ENCODE results near the gene C19orf67. TPM values are rescaled to one million over a fixed set of nuclear protein-coding genes. Genes with fewer than 3 reads are reported as not detected.

The C19orf67 gene
- total RNA-seq, 1 donor from 2014 or later = 0.13 TPM

DNA sequence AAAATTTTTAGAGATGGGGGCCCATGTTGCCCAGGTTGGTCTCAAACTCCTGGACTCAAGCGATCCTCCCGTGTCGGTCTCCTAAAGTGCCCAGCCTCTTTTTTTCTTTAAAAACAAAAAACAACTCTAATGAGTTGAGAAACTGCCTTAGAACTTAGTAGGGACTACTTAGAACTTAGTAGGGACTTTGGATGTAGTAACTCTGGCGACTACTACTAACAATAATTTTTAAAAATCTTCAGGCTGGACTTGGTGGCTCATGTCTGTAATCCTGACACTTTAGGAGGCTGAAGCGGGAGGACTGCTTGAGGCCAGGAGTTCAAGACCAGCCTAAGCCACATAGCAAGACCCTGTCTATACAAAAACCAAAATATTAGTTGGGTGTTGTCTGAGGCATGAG lies 515 bp upstream of the C19orf67 start:
- no peak for DNase-seq (ENCODE audit: low read depth, low spot score)

DNA sequence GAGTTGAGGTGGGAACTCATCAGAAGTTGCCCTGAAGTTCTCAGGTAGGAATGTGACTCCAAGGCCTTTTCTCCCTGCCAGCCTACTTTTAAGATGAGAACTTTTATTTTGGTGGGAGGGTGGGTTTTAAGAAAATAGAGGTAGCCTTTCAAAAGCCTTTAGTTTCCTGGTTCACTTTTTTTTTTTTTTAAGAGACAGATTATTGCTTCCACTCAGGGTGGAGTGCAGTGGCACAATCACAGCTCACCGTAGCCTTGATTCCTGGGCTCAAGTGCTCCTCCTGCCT lies 3.0 kb downstream of the C19orf67 start:
- DNase-seq (ENCODE audit: low read depth, low spot score) = no peak

DNA sequence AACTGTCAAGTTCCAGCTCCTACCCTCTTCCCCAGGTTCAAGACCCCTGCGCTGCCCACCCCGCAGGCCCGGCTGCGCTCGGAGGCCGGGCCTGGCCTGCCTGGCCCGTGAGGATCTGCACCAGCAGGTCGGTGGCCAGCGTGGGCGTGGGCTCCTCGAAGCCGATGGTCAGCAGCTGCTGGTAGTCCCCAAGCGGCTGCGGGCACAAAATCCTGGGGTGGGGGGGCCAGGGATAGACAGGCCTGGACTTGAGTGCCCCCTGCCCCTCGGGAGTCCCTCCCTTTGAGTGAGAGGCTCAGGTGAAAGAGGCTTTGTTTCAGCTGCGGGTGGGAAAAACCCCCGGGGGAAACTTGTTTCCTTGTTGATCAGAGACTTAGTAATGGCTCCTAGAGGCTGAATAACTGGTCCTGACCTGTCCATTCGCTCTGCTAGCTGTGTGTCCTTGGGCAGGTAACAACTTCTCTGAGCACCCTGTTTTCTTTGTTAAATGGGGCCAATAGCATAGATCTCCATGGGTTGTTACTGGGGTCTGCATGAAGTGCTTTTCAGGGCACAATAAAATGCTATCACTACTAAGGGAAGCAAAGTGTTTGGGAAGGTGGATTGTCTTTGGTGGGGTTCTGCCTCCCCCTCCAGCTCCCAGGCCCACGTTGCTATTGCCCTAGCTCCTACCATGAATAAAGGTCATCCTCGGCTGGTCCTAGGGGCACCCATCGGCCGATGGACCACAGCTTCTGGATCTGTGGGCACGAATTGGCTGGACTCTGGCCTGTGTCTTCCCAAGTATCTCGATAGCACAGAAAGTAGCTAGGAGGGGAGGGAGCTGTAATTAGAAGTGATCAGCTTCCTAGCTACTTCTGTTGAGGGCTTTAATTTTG lies 3.5 kb downstream of the C19orf67 start:
- DNase-seq (ENCODE audit: low read depth, low spot score) = no peak

DNA sequence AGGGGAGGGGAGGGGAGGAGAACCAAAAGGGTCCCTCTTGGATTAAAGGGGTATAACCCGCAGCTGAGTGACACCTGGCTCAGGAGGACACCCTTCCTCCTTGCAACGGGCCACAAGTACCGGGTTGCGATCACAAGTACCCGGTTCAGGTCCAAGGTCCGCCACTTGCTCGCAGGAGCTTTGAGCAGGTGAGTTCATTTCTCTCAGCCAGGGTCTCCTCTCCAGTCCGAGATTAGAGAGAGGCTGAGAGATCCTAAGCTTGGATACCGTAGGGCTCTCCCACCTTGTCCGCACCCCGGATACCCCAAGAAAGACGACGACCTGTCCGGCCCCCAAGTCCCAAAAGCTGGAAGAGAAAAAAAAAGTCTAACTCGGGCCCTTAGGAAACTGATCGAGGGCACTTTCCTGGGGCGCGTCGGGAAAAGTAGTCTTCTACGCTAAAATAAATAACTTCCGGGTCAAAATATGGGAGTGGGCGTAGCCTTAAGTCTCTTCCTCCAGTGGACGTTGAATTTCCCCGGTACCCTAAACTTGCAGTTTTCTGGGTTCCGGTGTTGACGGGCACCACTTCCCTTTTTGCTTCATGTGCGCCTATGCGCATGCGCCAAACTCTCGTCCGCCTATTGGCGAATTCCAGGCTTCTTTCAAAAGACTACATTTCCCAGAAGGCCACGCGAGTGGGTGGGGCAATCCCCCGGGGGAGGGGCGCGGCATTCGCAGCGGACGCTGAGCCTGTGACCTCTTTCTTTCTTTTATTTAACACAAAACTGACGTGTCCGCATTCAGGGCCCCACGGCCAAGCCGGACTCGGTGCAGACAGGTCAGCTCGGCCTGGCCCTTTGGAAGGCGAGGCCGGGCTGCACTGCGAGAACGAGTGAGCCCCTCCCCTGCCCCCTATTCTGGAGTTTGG lies 4.4 kb downstream of the C19orf67 start:
- DNase-seq (ENCODE audit: low read depth, low spot score) = peak; percentile 97

DNA sequence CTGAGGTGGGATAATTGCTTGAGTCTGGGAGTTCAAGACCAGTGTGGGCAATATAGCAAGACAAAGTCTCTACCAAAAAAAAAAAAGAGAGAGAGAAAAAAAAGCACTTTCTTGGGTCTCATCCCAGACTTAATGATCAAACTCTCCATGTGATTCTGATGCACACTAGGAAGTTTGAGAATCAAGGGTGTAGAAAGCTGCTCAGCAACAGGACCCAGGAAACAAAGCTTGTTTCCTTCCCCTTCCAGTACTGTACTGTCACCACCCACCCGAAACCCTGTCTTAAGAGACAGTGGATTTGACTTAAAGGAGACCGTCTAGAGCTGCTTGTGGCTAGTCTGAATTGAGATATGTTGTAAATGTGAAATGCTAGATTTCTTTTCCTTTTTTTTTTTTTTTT lies 7.2 kb downstream of the C19orf67 start:
- no peak for DNase-seq (ENCODE audit: low read depth, low spot score)

DNA sequence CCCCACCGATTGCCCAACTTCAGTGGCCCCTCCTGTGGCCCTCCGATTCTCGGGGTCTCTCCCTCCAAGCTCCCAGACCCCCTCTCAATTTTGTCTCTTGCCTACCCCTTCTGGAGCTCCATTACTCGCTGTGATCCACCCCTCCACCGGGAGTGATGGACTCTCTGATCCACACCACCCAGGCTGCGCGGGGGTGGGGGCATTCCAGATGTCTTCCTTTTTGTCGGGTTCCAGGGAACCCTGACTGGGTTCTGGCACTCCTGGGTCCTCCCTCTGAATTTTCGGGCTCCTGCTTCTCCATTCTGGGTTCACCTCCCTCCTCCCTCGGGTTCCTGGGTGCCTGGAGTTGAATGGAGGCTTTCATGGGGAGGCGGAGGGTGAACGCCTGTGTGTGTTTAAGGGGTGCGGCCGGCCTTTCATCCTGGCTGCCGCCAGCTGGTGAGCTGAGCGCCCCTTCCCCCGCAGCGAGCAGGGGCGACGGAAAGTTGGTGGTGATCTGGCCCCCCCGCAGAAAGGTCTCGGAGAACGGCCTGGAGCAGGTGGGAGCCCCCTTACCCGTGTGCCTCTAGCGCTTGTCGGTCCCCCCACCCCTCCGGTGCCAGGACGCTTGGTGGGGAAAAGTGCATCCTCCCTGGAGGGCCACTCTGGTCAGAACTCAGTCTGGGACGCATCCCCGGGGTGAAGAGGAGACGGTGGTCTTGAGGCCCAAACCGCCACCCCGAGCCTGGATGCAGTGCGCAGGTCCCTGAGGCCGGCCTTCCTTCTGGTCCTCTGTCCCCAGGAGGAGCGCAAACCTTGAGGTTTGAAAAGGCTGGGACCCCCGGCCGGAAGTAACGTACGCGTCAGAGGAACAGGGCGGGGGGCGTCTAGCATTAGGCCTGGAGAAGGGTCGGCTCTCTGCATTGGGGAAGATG lies 11.4 kb downstream of the C19orf67 start:
- no peak for DNase-seq (ENCODE audit: low read depth, low spot score)

DNA sequence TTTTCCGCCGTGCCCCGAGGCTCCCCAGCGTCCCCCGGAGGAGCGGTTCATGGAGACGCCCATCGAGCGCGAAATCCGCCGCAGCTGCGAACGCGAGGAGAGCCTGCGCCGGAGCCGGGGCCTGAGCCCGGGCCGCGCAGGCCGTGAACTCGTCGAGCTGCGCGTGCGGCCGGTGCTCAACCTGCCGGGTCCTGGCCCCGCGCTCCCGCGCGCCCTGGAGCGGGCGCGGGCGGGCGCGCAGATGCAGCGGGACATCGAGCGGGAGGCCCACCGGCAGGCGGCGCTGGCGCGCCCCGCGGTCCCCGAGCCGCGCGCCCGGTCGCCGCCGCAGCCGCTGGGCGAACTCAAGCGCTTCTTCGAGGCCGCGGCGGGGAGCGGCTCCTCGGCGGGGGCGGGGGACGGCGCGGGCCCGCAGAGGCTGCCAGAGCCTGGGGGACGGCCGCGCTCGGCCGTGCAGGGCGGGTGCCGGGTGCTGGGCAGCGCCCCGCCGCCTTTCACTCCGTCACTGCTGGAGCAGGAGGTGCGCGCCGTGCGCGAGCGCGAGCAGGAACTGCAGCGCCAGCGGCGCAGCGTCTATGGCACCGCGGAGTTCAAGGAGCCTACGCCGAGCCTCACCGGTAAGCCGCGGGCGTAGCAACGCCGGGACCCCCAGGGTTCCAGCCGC lies 12.2 kb downstream of the C19orf67 start:
- DNase-seq (ENCODE audit: low read depth, low spot score) = no peak

DNA sequence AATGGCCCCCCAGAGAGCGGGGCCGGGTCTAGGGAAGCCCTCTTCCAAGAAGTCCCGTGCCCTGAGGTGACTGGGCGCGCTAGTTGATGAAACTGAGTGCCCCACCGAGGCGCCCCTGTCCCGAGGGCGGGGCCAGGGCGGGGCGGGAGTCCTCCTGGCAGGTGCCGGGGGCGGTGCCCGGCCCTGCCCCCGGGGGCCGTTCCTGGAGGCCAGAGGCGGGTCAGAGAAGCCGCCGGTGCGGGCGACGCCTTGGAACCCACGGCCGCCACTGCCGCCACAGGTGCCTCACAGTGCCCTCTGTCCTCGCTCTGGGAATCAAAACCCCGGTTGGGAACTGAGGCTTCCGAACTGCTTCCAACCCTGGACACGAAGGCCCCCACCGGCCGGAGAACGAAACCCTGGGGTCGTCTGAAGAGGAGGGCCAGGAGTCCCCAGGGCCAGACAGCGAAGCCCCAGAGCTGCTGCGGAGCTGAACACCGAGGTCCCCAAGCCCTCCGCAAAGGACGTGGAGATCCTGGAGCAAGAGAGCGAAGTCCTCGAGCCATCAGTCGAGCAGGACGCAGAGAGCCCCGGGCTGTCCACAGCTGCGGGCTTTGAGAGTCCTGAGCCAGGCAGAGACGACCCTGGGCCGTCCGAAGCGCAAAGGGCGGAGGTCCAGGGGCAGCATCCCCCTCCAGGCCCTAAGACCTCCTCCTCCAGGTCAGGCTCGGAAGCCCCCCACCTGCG lies 12.9 kb downstream of the C19orf67 start, which contains the start of gene MISP3:
Gene MISP3 (plus strand): TSS at position 252 of the 726 bp plus-strand sequence. CDS start 524 bp downstream, outside the sequence.
- no peak for DNase-seq (ENCODE audit: low read depth, low spot score)

DNA sequence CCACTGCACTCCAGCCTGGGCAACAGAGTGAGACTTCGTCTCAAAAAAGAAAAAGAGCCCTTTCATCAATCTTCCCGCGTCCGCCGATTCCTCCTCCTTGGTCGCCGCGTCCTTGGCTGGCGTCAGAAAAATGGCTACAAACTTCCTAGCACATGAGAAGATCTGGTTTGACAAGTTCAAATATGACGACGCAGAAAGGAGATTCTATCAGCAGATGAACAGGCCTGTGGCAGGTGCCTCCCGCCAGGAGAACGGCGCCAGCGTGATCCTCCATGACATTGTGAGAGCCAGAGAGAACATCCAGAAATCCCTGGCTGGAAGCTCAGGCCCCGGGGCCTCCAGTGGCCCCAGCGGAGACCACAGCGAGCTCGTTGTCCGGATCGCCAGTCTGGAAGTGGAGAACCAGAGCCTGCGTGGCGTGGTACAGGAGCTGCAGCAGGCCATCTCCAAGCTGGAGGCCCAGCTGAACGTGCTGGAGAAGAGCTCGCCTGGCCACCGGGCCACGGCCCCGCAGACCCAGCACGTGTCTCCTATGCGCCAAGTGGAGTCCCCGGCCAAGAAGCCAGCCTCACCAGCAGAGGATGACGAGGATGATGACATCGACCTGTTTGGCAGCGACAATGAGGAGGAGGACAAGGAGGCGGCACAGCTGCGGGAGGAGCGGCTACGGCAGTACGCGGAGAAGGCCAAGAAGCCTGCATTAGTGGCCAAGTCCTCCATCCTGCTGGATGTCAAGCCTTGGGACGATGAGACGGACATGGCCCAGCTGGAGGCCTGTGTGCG lies 15.1 kb downstream of the C19orf67 start:
- DNase-seq (ENCODE audit: low read depth, low spot score) = no peak

DNA sequence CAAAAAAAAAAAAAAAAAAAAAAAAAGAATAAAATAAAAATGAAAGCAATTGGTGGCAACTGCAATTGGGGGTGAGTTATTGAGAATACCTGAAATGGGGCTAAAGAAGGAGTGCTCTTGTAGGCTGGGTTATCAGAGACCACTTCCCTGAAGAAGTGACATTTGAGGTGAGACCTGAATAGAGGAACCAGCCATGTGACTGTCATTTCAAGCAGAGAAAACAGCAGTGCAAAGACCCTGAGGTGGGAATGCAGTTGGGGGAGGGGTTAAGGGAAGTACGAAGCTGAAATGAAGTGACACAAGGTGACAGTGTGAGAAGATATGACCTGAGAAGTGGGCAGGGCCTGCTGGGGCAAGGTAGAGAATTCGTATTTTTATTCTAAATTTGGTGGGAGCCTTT lies 19.4 kb downstream of the C19orf67 start:
- no peak for DNase-seq (ENCODE audit: low read depth, low spot score)

DNA sequence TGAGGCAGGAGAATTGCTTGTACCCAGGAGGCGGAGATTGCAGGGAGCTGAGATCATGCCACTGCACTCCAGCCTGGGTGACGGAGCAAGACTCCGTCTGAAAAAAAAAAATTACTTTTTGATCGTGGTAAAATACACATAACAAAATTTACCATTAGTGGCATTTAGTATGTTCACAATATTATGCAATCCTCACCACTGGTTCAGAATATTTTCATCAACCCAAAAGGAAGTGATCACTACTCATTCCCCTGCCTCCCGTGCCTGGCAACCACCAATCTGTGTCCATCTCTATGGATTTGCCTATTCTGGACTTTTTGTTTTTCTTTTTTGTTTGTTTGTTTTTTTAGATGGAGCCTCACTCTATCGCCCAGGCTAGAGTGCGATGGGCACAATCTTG lies 22.5 kb downstream of the C19orf67 start:
- no peak for DNase-seq (ENCODE audit: low read depth, low spot score)

DNA sequence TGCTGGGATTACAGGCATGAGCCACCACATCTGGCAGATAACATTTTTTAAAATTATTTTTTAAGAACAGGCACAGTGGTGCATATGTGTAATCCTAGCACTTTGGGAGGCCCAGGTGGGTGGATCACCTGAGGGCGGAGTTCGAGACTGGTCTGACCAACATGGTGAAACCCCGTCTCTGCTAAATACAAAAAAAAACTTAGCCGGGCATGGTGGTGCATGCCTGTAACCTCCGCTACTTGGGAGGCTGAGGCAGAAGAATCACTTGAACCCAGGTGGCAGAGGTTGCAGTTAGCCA lies 23.1 kb downstream of the C19orf67 start:
- no peak for DNase-seq (ENCODE audit: low read depth, low spot score)

DNA sequence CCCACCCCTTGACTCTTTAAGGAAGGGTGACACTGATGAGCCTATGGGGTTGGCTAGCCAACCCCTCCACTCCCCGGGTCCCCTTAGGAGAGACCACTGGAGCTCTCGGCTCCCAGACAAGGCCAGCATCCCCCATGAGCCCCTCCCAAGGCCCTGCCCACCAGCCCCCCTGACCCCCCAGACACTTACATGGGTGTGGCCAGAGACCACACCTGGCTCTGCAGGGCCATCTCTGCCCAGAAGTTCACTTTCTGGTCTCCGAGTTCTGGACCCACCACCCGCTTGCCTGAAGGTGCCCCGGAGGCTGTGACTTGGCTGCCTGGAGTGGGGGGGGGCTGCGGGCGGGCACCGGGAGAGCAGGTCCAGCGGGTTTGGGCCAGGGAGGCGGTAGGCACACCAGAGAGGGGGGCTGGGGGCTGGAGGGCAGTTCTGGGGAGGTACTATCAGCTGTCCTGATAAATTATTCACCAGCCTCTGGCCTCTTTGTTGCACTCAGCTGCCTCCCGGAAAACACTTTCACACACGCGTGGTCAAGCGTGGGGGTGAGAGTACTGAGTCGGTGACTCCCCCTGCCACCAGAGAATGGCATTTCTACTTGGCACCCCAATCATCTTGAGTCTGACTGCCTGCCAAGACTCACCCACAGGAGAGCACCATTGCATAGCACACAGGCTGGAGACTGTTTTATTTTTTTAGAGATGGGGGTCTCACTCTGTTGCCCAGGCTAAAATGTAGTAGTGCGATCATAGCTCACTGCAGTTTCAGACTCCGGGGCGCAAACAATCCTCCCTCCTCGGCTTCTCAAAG lies 23.6 kb downstream of the C19orf67 start, which contains the start of gene PALM3:
Gene PALM3 (minus strand): TSS at position 326 of the 807 bp plus-strand sequence. CDS start 96 bp downstream, at position 230.
- no peak for DNase-seq (ENCODE audit: low read depth, low spot score)

DNA sequence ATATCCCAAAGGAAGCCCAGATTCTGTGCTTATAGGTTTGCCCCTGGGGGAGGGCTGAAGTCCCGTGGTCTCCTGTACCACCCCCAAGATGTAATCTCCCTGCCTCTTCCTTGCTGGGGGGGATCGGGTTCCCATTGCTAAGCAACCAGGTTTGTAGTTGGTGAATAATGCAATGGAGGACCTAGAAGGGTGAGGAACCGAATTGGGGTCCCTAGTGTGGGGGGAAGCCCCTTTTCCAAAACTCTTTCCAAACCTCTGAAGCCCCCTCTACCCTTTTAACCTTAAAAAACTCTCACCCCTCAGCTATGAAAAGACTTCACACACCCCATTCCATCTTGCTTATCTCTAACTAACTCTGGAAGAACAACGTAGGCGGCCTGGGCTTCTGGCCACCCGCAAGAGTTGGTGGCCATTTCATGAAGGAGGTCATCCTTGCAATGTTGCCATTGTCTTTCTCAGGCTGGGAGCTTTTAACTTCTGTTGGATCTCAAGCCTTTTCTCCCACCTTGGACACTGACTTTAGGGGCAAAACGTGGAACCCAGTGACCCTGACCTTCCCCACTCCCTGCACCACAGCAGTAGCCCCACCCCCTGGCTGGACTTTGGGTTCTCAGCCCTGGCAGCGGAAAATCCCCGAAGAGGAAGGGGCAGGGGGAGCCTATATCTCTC lies 24.4 kb downstream of the C19orf67 start:
- DNase-seq (ENCODE audit: low read depth, low spot score) = no peak

DNA sequence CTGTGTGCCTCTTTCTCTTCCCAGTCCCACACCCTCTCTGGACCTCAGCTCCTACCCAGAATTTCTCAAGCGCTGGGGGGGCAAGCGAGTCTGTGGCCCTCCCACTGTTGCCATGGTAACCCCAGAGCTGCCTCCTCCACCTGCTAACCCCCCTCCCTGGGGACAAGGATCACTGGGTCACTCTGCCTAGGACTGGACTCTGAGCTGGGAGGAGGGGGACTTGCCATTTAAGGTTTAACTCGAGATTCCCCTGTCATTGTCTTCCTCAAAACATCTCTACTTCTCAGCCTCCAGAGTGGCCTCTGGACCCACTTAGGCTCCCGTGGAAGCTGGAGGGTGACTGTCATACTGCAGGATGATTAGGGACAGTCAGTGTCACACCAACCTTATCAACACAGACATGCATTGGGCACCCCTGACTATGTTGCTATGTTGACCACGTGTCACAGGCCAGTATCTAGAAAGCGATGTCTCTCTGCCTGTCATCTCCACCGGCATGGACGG lies 25.9 kb downstream of the C19orf67 start:
- no peak for DNase-seq (ENCODE audit: low read depth, low spot score)

DNA sequence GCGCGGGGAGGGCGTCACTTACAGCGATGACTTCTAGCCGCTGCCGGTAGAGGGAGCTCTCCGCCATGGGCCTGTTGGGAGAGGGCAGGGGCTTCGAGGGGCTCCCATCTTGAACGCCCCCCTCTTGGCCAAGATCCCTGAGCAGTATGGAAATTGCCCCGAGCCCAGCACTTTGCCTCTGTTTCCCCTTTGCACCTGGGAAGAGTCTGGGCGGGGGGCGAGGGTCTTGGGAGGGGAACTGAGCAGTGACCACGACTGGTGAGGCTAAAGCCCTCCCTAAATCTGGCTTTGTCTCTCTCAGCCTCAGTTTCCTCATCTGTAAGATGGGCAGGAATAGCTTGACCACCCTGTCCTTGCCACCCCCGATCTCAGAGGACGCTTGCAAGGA lies 26.5 kb downstream of the C19orf67 start:
- DNase-seq (ENCODE audit: low read depth, low spot score) = no peak

DNA sequence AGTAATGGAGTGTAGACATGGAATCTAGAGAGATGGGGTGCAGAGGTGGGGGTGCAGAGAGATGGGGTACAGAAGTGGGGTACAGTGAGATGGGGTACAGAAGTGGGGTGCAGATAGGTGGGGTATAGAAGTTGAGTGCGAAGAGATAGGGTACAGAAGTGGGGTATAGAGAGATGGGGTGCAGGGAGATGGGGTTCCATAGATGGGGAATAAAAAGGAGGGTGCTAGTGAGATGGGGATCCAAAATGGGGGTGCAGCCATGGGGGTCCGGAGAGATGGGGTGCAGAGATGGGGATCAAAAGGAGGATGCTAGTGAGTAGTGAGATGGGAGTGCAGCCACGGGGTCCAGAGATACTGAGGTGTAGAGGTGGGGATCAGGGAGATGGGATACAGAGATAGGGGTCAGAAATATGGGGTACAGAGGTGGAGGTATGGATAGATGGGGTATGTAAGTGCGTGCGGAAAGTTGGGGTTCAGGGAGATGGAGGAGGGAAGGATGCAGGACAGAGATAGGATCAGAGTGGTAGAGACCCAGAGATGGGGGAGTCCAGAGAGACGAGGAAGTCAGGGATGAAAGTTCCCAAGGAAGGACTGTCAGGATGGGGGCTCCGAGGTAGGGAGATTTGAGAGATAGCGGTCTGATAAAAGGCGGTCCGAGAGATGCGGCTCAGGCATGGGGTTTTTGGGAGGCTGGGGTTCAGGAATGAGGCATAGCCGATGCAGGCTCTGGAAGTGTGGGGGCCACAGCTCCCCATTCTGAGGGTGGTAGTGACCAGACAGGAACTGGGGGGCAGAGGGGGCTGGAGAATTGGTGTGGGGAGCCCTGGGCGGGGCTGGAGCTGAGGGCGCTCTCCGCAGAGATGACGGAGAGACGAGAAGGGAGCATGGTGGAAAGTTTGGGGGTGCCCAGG lies 27.1 kb downstream of the C19orf67 start:
- DNase-seq (ENCODE audit: low read depth, low spot score) = no peak
